GM12874 (cell line): ENCODE results near the gene SLC24A3.

Experiments used
- CTCF ChIP-seq: IDR thresholded peaks from 2 replicates; pipeline ENCODE4 v1.5.1; 2011; ENCODE audit warnings: low read depth, mild to moderate bottlenecking, control low read depth, low read length, moderate library complexity; ENCODE audit not compliant: insufficient read depth

Gene SLC24A3

DNA sequence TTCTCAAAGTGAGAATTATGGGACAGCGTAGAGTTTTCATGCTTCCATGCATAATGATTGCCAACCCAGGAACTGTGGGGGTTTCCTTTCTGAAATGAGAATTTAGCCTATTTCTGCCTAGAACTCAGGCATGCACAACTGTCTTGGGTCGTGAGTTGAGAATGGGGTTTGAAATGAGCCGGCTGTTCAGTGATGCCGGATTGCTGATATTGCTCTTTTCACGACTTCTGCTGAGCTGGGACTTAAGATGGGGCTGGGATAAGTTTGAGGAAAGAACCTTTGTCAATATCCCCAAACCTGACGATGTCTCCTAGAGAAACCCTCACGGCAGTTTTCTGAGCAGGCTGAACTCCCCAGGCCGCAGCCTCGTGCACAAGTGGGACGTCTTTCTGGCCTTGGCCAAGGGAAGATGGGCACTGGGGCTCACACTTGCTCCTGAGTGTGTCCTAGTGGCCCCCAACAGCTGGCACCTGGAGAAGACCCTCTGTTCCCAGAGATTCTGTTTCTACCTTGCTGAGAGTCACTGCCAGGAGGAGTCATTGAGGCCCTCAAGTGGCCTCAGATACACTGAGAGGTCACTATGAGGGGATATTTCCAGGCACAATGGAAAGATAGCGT, 511.5 kb downstream of the SLC24A3 start:
- no peak for TF ChIP-seq CTCF

- TF ChIP-seq CTCF = no peak
Observed at GRCh38 chr20:19725373-19725772, 512.9 kb downstream of the SLC24A3 start.

GRCh38 chr20:19725814-19726525, 513.5 kb downstream of the SLC24A3 start:
- no peak for TF ChIP-seq CTCF

DNA sequence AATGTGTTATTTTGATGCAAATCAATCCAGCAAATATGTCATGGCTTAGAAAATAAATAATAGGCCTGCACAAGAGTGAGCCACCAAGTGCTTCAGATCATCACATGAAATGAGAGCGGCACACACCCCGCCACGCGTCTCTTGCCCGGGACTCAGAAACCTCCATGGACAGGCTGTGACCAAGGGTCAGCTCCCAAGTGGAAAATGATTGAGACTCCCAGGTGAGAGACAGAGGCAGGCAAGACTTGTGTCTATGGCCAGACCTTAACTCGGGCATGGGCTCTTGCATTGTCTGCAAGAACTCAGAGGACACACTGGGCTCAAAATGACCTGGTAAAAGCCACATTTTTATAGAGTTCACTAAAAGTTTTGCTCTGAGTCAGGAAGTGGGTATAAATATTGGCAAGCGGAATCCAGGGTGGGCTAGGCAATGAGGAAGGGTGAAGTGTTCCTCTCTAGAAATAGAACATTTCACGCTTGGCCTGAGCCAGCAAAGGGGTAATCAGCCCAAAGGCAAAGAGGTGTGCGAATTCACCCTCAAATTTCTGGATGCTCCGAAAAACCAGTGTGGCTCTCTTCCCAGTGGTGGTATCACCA, 514.9 kb downstream of the SLC24A3 start:
- TF ChIP-seq CTCF = no peak

DNA sequence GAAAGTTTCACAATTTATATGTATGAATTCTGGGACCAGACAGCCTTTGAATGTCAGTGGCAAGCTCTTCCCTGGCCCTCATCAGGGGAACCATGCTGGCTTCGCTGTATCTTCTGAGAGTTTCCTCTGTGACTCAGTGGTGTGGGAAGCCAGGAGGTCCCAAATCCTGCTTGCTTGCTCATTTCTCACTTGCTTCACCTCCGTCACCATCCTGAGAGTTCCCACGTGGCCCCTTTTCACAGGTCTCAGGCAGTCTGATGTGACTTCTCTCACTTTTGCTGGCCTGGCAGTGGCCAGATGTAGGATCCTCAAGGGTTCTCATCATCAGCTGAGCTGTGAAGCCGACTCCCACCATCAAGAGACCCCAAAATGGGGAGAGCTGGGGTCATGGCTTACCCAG, 517.2 kb downstream of the SLC24A3 start:
- no peak for TF ChIP-seq CTCF

GRCh38 chr20:19730706-19731105, 518.3 kb downstream of the SLC24A3 start:
- no peak for TF ChIP-seq CTCF

GRCh38 chr20:19734811-19735210, 522.4 kb downstream of the SLC24A3 start:
- TF ChIP-seq CTCF = no peak
